C4-2B (cell line): ENCODE measurements around the gene PEAK3.

Experiments used
- ZFX ChIP-seq: fragments of 450-650 bp; IDR thresholded peaks from 2 replicates; pipeline ENCODE4 v1.6.1; 2017
- TF ChIP-seq, protein P1 (sequence below): fragments of 450-650 bp; conservative IDR thresholded peaks from 2 replicates; pipeline ENCODE4 v1.5.1; 2017; ENCODE audit warnings: mild to moderate bottlenecking

DNA sequence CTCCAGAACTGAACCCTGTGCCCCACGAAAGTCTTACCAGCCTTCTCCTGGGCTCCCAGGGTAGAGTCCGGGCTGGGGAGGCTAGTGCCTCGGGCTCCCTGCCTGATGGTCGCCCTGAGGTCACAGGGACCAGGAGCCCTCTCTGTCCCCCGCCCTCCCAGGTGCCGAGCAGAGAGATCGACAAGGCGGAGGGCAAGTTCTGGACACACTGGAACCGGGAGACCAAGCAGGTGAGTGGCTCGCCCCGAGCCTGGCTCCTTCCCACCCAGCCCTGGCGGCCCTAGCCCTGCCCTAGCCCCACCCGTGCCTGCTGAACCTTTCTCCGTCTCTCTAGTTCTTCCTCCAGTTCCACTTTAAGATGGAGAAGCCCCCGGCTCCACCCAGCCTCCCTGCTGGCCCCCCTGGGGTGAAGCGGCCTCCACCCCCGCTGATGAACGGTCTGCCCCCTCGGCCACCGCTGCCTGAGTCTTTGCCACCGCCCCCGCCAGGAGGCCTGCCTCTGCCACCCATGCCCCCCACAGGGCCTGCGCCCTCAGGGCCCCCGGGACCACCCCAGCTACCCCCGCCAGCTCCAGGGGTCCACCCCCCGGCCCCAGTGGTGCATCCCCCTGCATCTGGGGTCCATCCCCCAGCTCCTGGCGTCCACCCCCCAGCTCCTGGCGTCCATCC lies 34.4 kb downstream of the PEAK3 start:
- TF ChIP-seq, protein P1, sequence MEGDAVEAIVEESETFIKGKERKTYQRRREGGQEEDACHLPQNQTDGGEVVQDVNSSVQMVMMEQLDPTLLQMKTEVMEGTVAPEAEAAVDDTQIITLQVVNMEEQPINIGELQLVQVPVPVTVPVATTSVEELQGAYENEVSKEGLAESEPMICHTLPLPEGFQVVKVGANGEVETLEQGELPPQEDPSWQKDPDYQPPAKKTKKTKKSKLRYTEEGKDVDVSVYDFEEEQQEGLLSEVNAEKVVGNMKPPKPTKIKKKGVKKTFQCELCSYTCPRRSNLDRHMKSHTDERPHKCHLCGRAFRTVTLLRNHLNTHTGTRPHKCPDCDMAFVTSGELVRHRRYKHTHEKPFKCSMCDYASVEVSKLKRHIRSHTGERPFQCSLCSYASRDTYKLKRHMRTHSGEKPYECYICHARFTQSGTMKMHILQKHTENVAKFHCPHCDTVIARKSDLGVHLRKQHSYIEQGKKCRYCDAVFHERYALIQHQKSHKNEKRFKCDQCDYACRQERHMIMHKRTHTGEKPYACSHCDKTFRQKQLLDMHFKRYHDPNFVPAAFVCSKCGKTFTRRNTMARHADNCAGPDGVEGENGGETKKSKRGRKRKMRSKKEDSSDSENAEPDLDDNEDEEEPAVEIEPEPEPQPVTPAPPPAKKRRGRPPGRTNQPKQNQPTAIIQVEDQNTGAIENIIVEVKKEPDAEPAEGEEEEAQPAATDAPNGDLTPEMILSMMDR: no peak
- no peak for TF ChIP-seq ZFX
